Neuronal stem cell (in vitro differentiated cells): Measurements from ENCODE around the gene PLXNC1.

ENCODE experiments used
- DNase-seq: peaks from one replicate; pipeline ENCODE4 v3.0.0-alpha.2; 2013; ENCODE audit warnings: low spot score
- H2AFZ ChIP-seq: one replicate; pipeline ENCODE4 v1.6.1; 2013; ENCODE audit warnings: mild to moderate bottlenecking, low read length, inconsistent platforms
- H2AK5ac ChIP-seq: 2 replicates; pipeline ENCODE4 v1.6.1; 2013; ENCODE audit warnings: low read depth, mild to moderate bottlenecking, inconsistent platforms, low read length, moderate library complexity, mixed read lengths
- H2BK120ac ChIP-seq: 2 replicates; pipeline ENCODE4 v1.6.1; 2013; ENCODE audit warnings: low read depth, mild to moderate bottlenecking, inconsistent platforms, low read length, moderate library complexity, mixed read lengths
- H2BK12ac ChIP-seq: one replicate; pipeline ENCODE4 v1.6.1; 2013; ENCODE audit warnings: low read length, inconsistent platforms
- H2BK15ac ChIP-seq: 2 replicates; pipeline ENCODE4 v1.6.1; 2013; ENCODE audit warnings: mild to moderate bottlenecking, low read length, inconsistent platforms, mixed read lengths
- H2BK5ac ChIP-seq: one replicate; pipeline ENCODE4 v1.6.1; 2013; ENCODE audit warnings: inconsistent platforms, mild to moderate bottlenecking, low read length, moderate library complexity
- H3K14ac ChIP-seq: one replicate; pipeline ENCODE4 v1.6.1; 2013; ENCODE audit warnings: low read length, inconsistent platforms
- H3K18ac ChIP-seq: 2 replicates; pipeline ENCODE4 v1.6.1; 2013; ENCODE audit warnings: low read length, inconsistent platforms
- H3K23ac ChIP-seq: 2 replicates; pipeline ENCODE4 v1.6.1; 2013; ENCODE audit warnings: low read depth, mild to moderate bottlenecking, mixed read lengths, low read length, inconsistent platforms; ENCODE audit not compliant: poor library complexity
- H3K27ac ChIP-seq: replicated peaks from 3 replicates; pipeline ENCODE4 v1.5.1; 2013; ENCODE audit warnings: low read length, inconsistent platforms
- H3K27me3 ChIP-seq, 3 experiments: 2 replicates each; pipeline ENCODE4 v1.6.1; 2013; ENCODE audit warnings: low read length in 3 of 3, mild to moderate bottlenecking in 2 of 3, inconsistent platforms in 1 of 3, low read depth in 1 of 3, mixed read lengths in 1 of 3, moderate library complexity in 1 of 3; ENCODE audit not compliant: control insufficient read depth in 3 of 3, insufficient read depth in 3 of 3
- H3K36me3 ChIP-seq, 2 donors: replicated peaks in 1 of 2; 2 replicates each; pipeline ENCODE4 v1.6.1; 2013; ENCODE audit warnings: low read length in 2 of 2; ENCODE audit not compliant: control insufficient read depth in 2 of 2, insufficient read depth in 2 of 2
- H3K4ac ChIP-seq: 2 replicates; pipeline ENCODE4 v1.6.1; 2013; ENCODE audit warnings: inconsistent platforms, mild to moderate bottlenecking, low read length, moderate library complexity
- H3K4me1 ChIP-seq, 2 donors: 1 replicate in 1 of 2; 2 replicates in 1 of 2; pipeline ENCODE4 v1.6.1; 2013; ENCODE audit warnings: low read length in 2 of 2, low read depth in 1 of 2; ENCODE audit not compliant: control insufficient read depth in 2 of 2, insufficient read depth in 1 of 2
- H3K4me2 ChIP-seq: one replicate; pipeline ENCODE4 v1.6.1; 2013; ENCODE audit warnings: mild to moderate bottlenecking, low read length, inconsistent platforms; ENCODE audit not compliant: insufficient read depth, poor library complexity, severe bottlenecking
- H3K4me3 ChIP-seq, 2 donors: 2 replicates each; pipeline ENCODE4 v1.5.1; 2013; ENCODE audit warnings: low read length in 2 of 2, mild to moderate bottlenecking in 2 of 2, inconsistent platforms in 1 of 2, moderate library complexity in 1 of 2
- H3K79me1 ChIP-seq: one replicate; pipeline ENCODE4 v1.6.1; 2013; ENCODE audit warnings: low read depth, mild to moderate bottlenecking, inconsistent platforms, low read length, moderate library complexity
- H3K9ac ChIP-seq: one replicate; pipeline ENCODE4 v1.6.1; 2013; ENCODE audit warnings: mild to moderate bottlenecking, low read depth, low read length, inconsistent platforms; ENCODE audit not compliant: poor library complexity
- H3K9me3 ChIP-seq, 2 donors: replicated peaks in 1 of 2; 2 replicates each; pipeline versions ENCODE3 to v1.6.1; 2013; ENCODE audit warnings: low read length in 2 of 2, mild to moderate bottlenecking in 2 of 2, inconsistent platforms in 1 of 2, low read depth in 1 of 2, mixed read lengths in 1 of 2, moderate library complexity in 1 of 2; ENCODE audit not compliant: control insufficient read depth in 2 of 2, insufficient read depth in 1 of 2
- H4K8ac ChIP-seq: one replicate; pipeline ENCODE4 v1.6.1; 2013; ENCODE audit warnings: low read depth, mild to moderate bottlenecking, inconsistent platforms, low read length, moderate library complexity
- H4K91ac ChIP-seq: one replicate; pipeline ENCODE4 v1.6.1; 2013; ENCODE audit warnings: low read length, low read depth, mild to moderate bottlenecking, inconsistent platforms; ENCODE audit not compliant: poor library complexity
- whole genome bisulfite sequencing, 2 donors: extraction: QIAGEN DNeasy Blood & Tissue Kit; methylation state at CpG; one replicate each; pipeline ENCODE4 v1.1.7; 2013; ENCODE audit warnings: missing lambda C conversion rate in 2 of 2, mixed read lengths in 1 of 2; ENCODE audit not compliant: insufficient read length in 2 of 2, insufficient replicate concordance in 1 of 2; ENCODE audit errors: extremely low coverage in 2 of 2; 5-methylcytosine and 5-hydroxymethylcytosine counted together

The PLXNC1 gene

DNA sequence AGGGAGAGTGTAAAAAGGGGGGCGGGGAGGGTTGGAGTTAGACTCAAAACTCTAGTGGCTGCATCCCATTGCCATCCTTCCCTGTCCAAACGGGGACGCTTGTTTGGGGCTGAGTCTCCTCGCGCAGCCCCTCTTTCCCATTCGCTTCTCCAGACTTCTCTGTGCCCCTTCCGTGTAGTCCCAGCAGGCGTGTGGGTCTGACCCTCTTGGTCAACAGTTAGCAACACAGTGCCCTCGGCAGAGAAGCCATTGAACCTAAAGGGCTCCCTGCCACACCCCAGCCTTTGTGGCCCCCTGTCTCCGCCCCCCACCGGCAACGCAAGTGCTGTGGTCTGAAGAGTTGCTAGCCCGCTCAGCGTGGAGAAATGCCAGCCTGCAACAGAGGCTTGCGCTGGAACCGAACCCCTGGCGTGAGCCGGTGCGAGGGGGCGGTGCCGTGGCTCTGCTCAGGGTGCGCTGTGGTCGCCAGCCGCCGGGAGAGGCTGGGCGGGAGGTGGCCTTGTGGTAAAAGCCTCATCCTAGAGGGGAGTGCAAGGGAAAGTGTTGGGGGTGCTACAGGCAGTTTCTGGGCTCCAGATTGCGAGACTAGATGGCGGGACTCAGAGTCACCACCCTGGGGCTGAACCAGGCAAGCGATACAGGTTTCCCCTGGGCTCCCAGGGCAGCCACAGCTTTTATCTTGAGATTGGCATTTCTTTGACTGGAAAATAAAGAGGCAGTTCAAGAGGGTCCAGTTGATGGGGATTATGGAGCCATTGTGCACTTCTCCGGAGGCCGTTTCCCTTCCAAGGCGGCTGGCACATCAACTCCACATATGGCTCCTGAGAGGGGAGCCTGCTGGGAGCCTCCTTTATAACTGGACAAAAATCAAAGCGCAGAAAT, 2.1 kb downstream of the PLXNC1 start:
- no CpG with 5 or more reads among the region's 33 CpGs for WGBS, 2 donors
- peak overlapping the region; percentile 97 for H2AFZ ChIP-seq
- no peak overlapping the region for H2BK12ac ChIP-seq
- H3K4me1 ChIP-seq: peaks cover 8 to 20% of the 10 kb centered on the region in 2 donors
- H3K18ac ChIP-seq: peak overlapping the region; percentile 97
- H4K8ac ChIP-seq: no peak overlapping the region
- no peak overlapping the region for H4K91ac ChIP-seq
- peak overlapping the region; percentile 63 to 93 for H3K4me3 ChIP-seq
- H3K14ac ChIP-seq: no peak overlapping the region
- H2BK5ac ChIP-seq: no peak overlapping the region
- H3K36me3 ChIP-seq: no peaks in the 10 kb centered on the region
- H3K4me2 ChIP-seq: peak overlapping the region; percentile 91
- no peak overlapping the region for H3K4ac ChIP-seq
- no peak overlapping the region for H2BK120ac ChIP-seq
- H3K23ac ChIP-seq: peak overlapping the region; percentile 62
- no peak overlapping the region for H2BK15ac ChIP-seq
- peak overlapping the region; percentile 64 for H2AK5ac ChIP-seq
- H3K9ac ChIP-seq: peak overlapping the region; percentile 85
- DNase-seq: peak; percentile 43
- H3K79me1 ChIP-seq: no peaks in the 10 kb centered on the region
- no peak overlapping the region for H3K27ac ChIP-seq
- H3K27me3 ChIP-seq: peaks cover 0 to 23% (median 17%) of the 10 kb centered on the region in 3 experiments
- H3K9me3 ChIP-seq: no peaks in the 10 kb centered on the region

GRCh38 chr12:94151582-94151981, 3.2 kb downstream of the PLXNC1 start:
- H2BK15ac ChIP-seq: no peak overlapping the region
- no peak overlapping the region for H2BK12ac ChIP-seq
- no peak overlapping the region for H4K8ac ChIP-seq
- no peak overlapping the region for H3K27ac ChIP-seq
- no peaks in the 10 kb centered on the region for H3K9me3 ChIP-seq
- H3K79me1 ChIP-seq: no peaks in the 10 kb centered on the region
- H2BK5ac ChIP-seq: no peak overlapping the region
- H3K27me3 ChIP-seq: peaks cover 0 to 23% (median 17%) of the 10 kb centered on the region in 3 experiments
- H3K4ac ChIP-seq: no peak overlapping the region
- H2AK5ac ChIP-seq: no peak overlapping the region
- no peak overlapping the region for H3K4me3 ChIP-seq
- H3K23ac ChIP-seq: no peak overlapping the region
- no peak for DNase-seq
- no peak overlapping the region for H3K18ac ChIP-seq
- no peak overlapping the region for H2AFZ ChIP-seq
- no peak overlapping the region for H3K9ac ChIP-seq
- H3K36me3 ChIP-seq: no peaks in the 10 kb centered on the region
- peaks cover 8 to 20% of the 10 kb centered on the region in 2 donors for H3K4me1 ChIP-seq
- H3K14ac ChIP-seq: no peak overlapping the region
- no peak overlapping the region for H3K4me2 ChIP-seq
- H4K91ac ChIP-seq: no peak overlapping the region
- no CpG with 5 or more reads among the region's 8 CpGs for WGBS, 2 donors
- H2BK120ac ChIP-seq: no peak overlapping the region

- Histone ChIP-seq H2BK5ac (no peak overlapping the region), H3K9ac (no peak overlapping the region), H2AFZ (no peak overlapping the region), H3K14ac (no peak overlapping the region), H3K27me3 (peaks cover 0 to 17% (median 9%) of the 10 kb centered on the region in 3 experiments), H2BK12ac (no peak overlapping the region), H3K36me3 (no peaks in the 10 kb centered on the region), H3K4me1 (peaks cover 8 to 20% of the 10 kb centered on the region in 2 donors), H4K91ac (no peak overlapping the region), H2BK15ac (no peak overlapping the region), H2BK120ac (no peak overlapping the region), H3K23ac (no peak overlapping the region), H3K4ac (no peak overlapping the region), H3K79me1 (no peaks in the 10 kb centered on the region), H3K4me2 (no peak overlapping the region), H3K18ac (no peak overlapping the region), H3K27ac (no peak overlapping the region), H4K8ac (no peak overlapping the region), H3K4me3 (no peak overlapping the region), H3K9me3 (no peaks in the 10 kb centered on the region), H2AK5ac (no peak overlapping the region)
- no peak for DNase-seq
- no CpG with 5 or more reads among the region's 5 CpGs for WGBS, 2 donors
These were observed 4.1 kb downstream of the PLXNC1 start for GRCh38 chr12:94152292-94153078.

DNA sequence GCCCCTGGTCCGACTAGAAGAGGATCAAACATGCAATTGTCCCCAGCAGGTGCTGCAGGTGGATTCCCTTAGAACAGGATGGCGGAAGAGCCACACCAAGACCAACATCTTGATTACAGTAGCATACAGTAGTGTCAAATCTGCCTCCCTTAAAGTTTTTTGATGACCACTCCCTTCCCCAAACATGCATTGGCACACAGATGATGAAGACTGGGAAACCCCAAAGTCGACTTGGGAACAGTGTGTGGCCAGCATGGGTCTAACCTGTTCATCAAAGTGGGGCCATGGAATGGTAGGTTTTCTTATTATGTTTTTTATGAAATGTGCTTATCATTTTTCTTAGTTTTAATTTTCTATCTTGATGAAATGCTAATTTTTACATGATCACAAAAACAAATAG, 8.8 kb downstream of the PLXNC1 start:
- Histone ChIP-seq H3K4me3 (no peak overlapping the region), H2BK5ac (no peak overlapping the region), H4K8ac (no peak overlapping the region), H2BK12ac (no peak overlapping the region), H3K9me3 (no peaks in the 10 kb centered on the region), H3K14ac (no peak overlapping the region), H3K36me3 (no peaks in the 10 kb centered on the region), H3K4me1 (peaks cover 4 to 6% of the 10 kb centered on the region in 2 donors), H2BK15ac (no peak overlapping the region), H3K18ac (no peak overlapping the region), H2AK5ac (no peak overlapping the region), H3K79me1 (no peaks in the 10 kb centered on the region), H3K4me2 (no peak overlapping the region), H3K9ac (no peak overlapping the region), H4K91ac (no peak overlapping the region), H3K23ac (no peak overlapping the region), H3K27me3 (no peaks in the 10 kb centered on the region), H2AFZ (no peak overlapping the region), H3K4ac (no peak overlapping the region), H2BK120ac (no peak overlapping the region), H3K27ac (no peak overlapping the region)
- WGBS, 2 donors: no CpG with 5 or more reads among the region's 3 CpGs
- DNase-seq: no peak
